ENCODE data around the gene CYP2W1.

Gene CYP2W1

DNA sequence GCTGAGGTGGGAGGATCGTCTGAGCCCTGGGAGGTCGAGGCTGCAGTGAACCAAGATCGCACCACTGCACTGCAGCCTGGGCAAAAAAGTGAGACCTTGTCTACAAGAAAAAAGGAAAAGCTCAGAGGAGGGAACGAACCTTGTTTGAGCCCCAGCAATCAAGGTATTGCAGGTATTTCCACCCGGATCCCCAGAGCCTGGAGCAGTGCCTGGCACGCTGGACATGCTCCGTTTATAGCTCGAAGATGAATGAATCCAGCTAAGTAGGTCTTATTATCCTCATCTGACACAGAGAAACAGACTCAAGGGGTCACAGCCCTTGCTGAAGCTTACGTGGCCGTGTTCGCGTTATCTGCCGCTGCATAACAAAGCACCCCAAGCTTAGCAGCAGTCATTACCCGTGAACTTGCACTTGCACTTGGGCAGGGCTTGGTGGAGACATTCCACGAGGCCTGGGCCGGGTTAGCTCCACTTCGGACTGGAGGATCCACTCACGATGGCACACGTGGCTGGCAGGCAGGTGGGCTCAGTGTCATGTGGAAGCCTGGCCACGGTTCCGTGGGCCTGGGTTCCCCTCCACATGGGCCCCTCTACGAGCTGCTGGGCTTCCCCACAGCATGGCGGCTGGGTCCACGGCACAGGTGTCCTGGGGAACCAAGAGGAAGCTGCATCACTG, 4.4 kb upstream of the CYP2W1 start:
- no peak for DNase-seq (ENCODE audit: extremely low read depth in 1 of 2, low read depth in 1 of 2)

GRCh38 chr7:979151-979550, 3.8 kb upstream of the CYP2W1 start:
- no peak for DNase-seq (ENCODE audit: extremely low read depth in 1 of 2, low read depth in 1 of 2)

- DNase-seq (ENCODE audit: extremely low read depth in 1 of 2, low read depth in 1 of 2): no peak
Measured at GRCh38 chr7:979886-980571, 3.0 kb upstream of the CYP2W1 start.

DNA sequence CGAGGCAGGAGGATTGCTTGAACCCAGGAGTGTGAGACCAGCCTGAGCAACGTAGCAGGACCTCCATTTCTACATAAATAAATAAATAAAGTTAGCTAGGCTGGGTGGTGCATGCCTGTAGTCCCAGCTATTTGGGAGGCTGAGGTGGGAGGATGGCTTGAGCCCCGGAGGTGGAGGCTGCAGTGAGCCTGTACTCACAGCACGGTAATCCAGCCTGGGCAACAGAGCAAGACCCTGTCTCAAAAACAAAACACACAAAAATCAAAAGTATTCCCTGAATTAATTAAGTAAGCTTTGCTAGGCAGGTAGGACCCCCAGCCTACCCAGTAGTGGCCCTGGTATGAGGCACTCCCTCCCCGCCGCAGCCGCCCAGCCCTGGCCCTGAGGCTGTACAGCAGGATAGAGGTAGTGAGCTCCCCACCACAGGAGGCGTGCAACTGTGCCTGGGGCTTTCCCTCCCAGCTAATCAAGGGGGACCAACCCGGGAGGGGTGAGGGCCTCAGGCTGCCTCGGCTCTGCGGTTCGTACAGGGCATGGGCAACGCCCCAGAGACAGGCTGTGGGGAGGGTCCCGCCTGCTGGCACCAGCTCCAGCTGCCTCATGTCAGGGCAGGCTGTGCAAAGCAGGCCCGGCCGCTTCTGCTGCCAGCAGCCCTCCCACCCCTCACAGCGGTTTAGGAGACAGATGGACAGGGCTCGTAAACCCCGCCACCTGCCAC, 1.0 kb upstream of the CYP2W1 start:
- no peak for DNase-seq (ENCODE audit: extremely low read depth in 1 of 2, low read depth in 1 of 2)

GRCh38 chr7:982511-983003, 424 bp upstream of the CYP2W1 start:
- no peak for DNase-seq (ENCODE audit: extremely low read depth in 1 of 2, low read depth in 1 of 2)

- no peak for DNase-seq (ENCODE audit: extremely low read depth in 1 of 2, low read depth in 1 of 2)
Measured at GRCh38 chr7:983616-984071, 663 bp downstream of the CYP2W1 start.

- DNase-seq (ENCODE audit: extremely low read depth in 1 of 2, low read depth in 1 of 2): no peak
Measured at GRCh38 chr7:984361-985126, 1.6 kb downstream of the CYP2W1 start.

DNA sequence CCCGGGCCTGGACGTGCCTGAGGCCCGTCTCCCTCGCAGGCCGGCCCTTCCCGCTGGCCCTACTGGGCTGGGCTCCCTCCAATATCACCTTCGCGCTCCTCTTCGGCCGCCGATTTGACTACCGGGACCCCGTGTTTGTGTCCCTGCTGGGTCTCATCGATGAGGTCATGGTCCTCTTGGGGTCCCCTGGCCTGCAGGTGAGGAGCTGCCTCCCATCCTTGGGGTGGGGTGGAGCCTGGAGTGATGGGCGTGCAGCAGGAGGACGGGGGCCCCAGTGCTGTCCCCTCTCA, 2.1 kb downstream of the CYP2W1 start:
- no peak for DNase-seq (ENCODE audit: extremely low read depth in 1 of 2, low read depth in 1 of 2)

- no peak for DNase-seq (ENCODE audit: extremely low read depth in 1 of 2, low read depth in 1 of 2)
Measured at GRCh38 chr7:985915-986741, 3.1 kb downstream of the CYP2W1 start.

DNA sequence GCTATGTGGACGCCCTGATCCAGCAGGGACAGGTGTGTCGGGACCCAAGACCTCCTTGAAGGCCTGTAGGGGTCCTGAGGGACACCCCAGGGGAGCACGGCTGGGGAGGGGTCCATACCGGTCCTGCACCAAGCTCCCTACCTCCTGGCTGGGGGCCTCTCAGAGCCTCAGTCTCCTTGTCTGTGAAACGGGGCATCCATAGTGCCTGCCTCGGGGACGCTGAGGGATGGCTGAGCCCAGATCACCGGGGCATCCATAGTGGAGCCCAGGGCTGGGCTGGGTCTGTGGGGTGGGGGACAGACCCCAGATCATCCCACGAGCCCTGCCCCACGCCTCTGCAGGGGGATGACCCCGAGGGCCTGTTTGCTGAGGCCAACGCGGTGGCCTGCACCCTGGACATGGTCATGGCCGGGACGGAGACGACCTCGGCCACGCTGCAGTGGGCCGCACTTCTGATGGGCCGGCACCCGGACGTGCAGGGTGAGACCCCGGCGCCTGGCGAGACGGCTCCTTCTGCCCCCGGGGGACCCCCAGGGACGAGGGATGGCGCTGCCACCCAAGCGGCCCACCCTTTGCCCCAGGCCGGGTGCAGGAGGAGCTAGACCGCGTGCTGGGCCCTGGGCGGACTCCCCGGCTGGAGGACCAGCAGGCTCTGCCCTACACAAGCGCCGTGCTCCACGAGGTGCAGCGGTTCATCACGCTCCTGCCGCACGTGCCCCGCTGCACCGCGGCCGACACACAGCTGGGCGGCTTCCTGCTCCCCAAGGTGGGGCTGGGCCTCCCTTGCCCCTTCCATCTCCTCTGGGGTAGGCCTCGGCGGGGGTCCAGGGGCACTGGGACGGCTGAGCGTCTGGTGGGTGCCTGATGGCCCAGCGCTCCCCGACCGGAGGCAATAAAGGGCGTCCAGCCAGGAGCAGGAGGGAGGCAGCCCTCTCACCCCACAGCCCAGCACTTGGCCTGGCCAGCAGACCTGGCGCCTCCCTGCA, 4.1 kb downstream of the CYP2W1 start:
- DNase-seq (ENCODE audit: extremely low read depth in 1 of 2, low read depth in 1 of 2): no peak

- no peak for DNase-seq (ENCODE audit: extremely low read depth in 1 of 2, low read depth in 1 of 2)
Measured at GRCh38 chr7:987909-988308, 4.9 kb downstream of the CYP2W1 start.

GRCh38 chr7:988426-988911, 5.5 kb downstream of the CYP2W1 start:
- no peak for DNase-seq (ENCODE audit: extremely low read depth in 1 of 2, low read depth in 1 of 2)

DNA sequence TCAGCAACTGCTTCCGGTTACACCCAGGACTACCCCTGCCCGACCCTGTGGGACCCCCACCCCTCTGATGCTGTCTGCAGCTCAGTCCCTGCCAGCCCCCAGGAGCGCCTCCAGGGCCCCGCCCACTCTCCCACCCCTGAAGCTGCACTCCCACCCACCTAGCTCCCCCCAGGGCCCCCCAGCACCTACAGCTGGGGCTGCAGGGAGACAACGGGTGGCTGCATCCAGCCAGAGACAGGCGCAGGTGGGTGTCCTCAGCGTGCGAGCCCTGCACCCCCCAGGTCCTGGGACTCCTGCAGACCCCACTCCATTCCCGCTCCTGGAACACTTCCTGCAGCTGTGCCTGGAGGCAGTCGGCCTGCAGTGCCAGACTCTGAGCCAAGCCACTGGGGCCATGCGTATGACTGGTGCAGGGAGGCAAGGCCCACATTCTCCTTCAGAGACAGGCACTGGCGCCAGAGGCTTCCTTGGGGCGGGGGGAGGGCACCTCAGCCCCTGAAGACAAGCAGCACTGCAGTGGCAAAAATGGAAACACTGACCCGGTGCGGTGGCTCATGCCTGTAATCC, 6.1 kb downstream of the CYP2W1 start:
- no peak for DNase-seq (ENCODE audit: extremely low read depth in 1 of 2, low read depth in 1 of 2)

DNA sequence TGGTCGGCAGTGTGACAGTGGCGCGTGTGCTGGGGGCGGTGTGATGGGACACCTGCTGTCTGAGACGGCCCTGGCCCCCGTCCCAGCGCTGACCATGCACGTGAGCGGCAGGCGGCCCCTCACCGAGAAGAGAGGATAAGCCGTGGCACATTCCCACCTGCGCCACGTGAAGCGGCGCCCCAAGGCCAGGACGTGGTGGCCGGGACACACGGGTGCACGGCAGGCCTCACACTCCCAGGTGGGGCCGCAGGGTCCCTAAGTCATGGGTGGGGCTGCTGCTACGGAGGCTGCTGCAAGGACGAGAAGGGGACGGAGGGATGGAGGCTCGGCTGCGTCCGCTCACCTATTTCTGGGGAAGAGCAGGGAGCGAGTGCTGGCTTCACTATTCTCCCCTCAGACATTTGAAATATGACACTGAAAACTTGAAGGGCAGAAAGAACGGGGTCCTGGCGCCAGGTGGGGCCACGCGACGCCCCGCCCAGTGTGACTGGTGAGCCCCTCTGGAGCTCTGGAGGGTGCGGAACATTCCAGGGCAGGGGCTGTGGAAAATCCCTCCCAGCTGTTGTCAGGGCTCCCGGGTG, 7.5 kb downstream of the CYP2W1 start:
- DNase-seq (ENCODE audit: extremely low read depth in 1 of 2, low read depth in 1 of 2): no peak

DNA sequence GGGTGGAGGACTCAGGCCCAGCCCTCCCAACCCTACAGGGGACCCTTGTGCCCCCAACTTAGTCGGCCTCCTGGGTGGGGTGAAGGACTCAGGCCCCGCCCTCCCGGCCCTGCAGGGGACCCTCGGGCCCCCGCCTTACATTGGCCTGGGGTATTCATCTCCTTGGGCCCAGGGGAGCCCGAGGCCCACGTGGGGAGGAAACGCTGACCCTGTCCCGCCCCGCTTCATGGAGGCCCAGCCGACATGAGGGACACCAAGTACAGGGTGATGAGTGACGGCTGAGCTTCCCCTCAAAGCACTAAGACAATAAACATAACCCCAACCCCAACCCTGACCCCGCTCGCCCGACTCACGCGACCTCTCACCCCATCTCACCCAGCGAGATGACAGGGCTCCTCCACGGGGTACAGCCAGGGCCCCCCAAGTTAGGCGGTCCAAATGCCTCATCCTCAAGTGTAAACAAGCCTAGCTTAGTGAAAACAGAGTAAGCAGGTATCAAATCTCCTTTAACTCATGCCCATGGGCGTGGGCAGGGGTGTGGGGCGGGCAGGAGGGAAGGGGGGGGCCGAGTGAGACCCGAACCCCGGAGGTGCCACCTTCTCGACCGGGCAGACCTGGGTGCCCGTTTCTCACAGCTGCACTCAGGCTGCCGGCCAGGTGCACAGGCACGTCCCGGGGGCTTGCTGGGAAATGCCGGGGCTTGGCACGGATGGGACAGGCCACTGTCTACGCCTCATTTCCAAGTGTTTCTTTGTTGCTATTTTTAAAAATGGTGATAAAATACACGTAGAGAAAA, 8.2 kb downstream of the CYP2W1 start:
- no peak for DNase-seq (ENCODE audit: extremely low read depth in 1 of 2, low read depth in 1 of 2)

DNA sequence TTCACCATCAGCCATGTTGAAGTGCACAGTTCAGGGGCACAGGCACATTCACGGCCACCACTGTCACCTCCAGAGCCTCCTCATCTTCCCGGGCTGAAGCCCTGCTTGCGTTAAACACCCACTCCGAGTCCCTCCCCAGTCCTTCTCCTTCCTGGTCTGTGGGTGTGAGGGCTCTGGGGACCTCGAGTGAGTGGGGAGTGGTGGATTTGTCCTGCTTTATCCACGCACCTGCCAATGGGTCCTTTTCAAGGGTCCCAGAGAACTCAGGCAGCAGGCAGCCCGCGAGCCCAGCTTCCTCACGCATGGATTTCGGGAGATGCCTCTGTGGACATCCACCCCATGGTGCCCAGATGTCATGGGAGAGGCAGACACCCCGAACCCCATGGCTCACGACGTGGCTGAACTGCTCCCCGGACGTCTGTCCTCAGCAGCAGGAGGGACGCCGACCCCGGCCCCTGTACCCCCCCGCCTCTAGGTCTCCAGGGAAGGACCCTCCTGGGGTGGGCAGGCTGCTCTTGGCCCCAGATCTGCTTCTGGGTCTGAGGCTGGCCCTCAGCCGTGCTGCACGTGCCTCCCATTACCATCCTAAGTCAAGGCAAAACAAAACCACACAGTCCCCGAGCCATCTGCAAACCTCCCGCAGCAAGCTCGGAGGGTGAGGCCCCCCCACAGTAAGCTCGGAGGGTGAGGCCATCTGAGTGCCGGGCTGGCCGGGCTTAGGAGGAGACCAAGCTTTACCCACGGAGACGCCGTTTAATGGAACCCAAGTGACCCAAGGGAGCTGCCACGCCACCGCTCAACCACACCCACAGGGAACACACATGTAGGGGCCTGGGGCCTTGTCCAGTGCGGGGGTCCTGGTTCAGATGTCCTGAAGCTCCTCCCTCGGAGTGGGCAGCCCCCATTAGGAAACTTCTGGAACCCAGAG, 9.0 kb downstream of the CYP2W1 start:
- no peak for DNase-seq (ENCODE audit: extremely low read depth in 1 of 2, low read depth in 1 of 2)

All from stimulated activated CD8-positive, alpha-beta memory T cell treated with anti-CD3 and anti-CD28 coated beads, Interleukin-7, amount 100 ng/mL, for 48 hours (primary cell).